ENCODE data around the gene MST1R.
"Not testable (repeated sequence)": the region's sequence is repeated elsewhere in the genome, so short reads cannot be mapped to it uniquely, and the experiment has no call there.

MST1R gene

GRCh38 chr3:49910409-49911123 lies 6.9 kb upstream of the MST1R start:
- DNase-seq = no peak

GRCh38 chr3:49908373-49909199 lies 4.9 kb upstream of the MST1R start:
- no peak for DNase-seq

DNA sequence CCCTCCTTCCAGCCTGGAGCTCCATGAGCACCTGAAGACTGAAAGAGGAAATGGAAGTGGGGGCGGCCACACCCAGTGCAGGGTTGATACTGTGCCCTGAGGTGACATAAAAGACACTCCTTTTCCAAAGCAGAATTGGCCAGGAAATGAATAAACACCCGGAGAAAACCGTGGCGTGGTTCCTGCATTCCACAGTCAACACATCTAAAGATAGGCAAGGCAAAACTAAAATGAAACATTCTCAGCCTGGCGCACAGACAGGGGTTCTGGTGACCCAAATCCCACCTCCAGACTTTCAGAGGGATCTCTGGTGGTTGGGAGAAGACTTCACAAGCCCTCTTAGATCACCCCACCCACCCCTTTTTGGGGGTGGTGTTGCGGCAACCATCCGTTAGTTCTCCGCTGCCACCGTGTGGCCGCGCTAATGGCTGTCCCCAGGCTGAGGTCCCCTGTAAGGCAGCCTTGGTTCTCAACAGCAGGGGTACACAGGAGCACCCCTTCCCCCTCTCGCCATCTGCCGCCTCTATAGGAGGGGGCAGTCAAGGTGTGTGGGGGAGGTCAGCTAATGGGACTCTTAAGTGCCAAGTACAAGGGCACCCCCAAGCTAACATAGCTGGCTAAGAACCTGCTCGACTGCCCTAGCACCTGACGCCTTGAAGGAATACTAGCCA lies 2.5 kb upstream of the MST1R start:
- peak; percentile 57 for DNase-seq

- not testable (repeated sequence) for DNase-seq
These were observed 775 bp upstream of the MST1R start for GRCh38 chr3:49904448-49904847.

- no peak for DNase-seq
These were observed 945 bp downstream of the MST1R start for GRCh38 chr3:49902511-49903345.

DNA sequence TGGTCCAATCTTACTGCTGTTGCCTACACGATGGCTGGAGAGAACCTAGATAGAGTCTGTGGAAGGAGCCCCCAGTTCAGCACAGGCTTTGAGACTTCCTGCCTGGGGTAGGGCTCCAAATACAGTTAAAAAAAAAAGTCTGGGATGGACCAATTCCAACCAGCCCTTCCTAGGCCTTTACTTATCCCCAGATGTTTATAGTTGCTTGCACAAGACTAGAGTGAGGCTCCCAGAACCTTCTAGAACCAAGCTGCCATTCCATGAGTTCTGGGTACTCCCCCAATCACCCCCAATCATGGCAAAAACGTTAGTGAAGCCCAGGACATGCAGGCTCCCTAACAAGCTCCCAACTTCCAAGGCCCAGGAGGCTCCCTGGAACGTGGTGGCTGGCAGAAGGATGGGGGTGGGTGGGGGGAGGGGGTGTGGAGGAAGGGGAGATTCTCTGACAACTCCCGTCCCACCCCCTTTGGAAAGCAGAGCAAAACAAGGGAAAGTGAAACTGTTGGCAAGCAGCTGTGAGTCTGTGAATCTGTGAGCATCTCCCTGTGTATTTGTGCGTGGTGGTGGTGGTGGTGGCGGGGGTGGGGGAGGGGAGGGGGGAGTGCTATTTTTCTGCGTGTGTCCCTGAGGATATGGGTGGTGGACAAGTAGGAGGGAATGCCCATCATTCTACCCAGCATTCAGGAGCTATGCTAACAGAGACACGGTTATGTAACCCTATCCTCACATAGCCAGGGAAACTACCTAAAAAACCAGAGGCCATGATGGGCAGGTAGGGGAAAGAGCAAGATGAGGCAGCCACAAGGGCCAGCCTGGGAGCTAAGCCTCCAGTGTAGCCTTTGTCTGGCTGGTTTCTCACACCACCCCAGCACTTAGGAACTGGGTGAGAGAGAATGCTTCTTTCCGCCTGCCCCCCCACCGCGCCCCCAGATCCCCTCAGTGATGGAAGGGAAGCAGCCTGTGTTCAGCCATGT lies 2.0 kb downstream of the MST1R start:
- DNase-seq = no peak

DNA sequence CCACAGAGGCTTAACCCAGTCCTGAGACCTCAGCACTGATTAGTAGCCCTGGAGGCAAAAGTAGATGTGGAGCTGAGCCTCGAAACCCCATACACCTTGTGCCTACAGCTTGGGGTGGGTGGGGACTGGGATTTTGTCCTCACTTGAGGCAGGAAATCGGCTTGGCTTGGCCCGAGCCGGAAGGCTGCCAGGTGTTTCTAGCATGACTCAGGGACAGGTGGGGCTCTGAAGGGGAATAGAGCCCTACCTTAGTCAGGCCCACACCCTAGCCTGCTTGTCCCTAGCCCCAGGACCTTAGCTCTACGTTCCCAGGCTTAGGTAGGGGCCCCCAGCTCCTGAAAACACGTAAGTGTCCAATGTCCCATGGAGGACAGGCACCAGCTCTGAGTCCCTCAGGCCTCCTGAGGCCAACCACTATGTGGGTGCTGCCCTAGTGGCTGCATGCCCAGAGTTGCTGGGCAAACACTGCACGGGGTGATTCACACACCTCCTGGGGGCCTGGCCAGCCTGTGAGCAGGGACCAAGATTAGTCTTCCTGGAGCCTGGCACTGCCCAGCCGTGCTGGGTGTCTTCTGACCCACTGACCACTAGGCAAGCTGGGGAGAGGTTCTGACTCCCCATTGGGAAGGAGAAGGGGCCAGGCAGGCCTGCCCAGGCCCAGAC lies 3.1 kb downstream of the MST1R start:
- peak; percentile 73 for DNase-seq

DNA sequence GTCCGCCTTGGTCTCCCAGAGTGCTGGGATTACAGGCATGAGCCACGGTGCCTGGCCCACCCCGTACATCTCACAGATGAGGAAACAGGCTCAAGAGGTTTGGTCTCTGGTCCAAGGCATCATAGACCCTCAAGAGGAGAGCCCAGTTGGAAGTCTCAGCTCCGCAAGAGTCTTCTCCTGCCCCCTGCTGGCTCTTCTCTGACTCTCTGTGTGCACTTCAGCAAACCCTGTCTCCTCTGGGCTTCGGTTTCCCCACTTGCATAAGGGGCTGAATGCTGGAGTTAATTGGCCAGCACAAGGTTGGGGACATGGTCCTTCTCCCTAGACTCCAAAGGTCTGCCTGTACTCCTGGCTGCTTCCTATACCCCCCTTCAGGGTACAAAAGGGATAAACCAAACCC lies 3.9 kb downstream of the MST1R start:
- peak; percentile 17 for DNase-seq

DNA sequence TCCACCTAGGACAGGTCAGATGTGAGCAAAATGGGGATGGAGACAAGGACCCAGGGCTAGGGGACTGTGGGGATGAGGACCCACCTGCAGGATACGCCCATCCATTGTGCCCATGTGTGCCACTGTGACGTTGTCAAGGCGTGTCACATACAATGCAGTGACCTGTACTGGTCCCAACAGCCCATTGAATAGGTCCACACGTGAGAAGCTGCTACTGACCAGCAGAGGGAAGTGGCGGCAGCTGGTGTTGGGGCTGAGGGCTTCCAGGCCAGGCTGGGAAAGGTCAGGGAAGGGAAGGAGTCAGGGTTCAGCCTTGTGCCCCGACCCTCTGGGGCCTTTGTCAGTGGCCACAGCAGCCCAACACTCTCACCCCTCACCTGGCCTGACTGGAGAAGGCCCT lies 4.7 kb downstream of the MST1R start:
- no peak for DNase-seq

DNA sequence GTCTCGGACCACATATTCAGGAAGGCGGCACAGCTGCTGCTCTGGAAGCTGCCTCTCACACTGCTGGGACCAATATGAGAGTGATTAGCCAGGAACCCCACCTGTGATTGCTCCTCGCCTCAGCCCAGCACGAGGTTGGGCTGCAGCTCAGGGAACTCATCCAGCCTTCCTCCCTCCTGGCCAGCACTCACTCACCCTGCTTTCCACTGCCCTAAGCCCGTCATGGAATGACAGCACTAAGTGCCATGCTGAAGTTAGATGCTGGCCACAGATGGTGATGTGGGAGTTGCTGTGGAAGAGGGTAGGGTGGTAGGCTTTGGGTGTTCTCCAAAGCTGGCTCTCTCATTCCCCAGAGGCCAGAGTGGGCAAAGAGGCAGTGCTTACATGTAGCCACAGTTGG lies 7.3 kb downstream of the MST1R start:
- no peak for DNase-seq

DNA sequence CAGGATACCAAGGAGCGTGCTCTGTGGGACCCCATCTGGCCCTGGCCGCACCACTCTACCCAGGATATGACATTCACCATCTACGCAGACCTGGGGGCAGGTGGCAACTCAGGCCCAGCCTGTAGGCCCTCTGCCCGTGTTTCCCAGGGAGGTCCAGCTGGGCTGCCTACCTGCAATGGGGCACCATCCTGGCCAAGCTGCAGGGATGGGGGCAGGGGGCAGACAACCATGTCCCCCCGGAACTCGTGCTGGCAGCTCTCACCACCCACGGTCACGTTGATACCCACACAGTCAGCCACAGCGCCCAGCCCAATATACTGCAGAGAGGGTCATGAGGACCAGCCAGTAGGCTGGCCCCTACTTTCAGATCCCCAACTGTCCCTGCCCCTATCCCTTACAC lies 7.9 kb downstream of the MST1R start:
- DNase-seq = no peak

GRCh38 chr3:49889296-49889695 lies 14.4 kb downstream of the MST1R start:
- DNase-seq = no peak

DNA sequence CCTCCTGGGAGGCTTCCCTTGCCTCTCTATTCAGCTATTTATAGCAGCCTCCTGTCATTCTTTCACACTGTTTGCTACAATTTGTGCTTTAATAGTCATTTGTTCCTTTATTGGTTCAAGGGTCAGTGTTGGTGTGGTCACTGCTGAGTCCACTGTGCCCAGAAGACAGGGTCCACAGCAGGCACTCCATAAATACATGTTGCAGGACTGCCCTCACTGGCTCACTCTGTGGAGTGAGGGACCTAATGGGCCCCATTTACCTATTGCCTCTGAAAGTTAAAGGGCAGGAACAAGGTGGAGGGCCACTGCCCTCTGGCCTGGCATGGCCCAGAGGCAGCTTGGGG lies 16.8 kb downstream of the MST1R start:
- no peak for DNase-seq

DNA sequence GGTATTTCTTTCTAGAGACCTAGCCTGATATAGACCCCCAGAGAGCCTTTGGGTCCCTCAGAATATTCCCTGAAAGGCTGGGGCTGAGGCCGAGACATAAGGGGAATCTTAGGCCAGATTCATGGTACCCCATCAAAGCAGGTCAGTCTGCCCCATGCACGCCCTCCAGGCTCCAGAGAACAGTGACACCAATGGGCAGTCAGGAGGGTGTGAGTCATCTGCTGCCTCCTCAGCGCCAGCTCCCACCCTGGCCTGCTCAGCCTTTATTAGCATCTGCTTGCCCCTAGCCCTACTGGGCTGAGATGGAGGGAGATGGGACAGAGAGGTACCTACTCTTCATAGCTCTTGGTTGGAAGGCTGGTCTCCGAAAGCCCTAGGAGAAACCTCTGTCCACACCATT lies 19.7 kb downstream of the MST1R start:
- peak; percentile 38 for DNase-seq

DNA sequence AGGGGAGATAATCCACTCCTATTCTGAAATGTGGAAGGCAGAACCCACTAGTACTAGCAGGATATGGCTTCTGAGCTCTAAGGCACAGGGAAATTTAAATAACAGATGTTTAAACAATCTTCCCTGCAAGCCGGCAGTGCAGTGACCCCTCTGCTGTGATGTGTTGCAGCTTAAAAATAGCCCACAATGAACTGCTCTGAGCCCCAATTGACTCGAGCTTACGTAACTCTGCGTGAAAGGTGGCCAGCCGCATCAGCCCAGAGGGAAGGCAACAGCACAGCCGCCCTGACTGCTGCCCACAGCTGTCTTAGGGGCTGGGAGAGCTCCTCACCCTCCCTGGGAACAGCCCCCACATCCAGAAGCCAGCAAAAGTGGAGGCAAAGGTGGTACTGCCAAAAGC lies 21.5 kb downstream of the MST1R start:
- DNase-seq = no peak

DNA sequence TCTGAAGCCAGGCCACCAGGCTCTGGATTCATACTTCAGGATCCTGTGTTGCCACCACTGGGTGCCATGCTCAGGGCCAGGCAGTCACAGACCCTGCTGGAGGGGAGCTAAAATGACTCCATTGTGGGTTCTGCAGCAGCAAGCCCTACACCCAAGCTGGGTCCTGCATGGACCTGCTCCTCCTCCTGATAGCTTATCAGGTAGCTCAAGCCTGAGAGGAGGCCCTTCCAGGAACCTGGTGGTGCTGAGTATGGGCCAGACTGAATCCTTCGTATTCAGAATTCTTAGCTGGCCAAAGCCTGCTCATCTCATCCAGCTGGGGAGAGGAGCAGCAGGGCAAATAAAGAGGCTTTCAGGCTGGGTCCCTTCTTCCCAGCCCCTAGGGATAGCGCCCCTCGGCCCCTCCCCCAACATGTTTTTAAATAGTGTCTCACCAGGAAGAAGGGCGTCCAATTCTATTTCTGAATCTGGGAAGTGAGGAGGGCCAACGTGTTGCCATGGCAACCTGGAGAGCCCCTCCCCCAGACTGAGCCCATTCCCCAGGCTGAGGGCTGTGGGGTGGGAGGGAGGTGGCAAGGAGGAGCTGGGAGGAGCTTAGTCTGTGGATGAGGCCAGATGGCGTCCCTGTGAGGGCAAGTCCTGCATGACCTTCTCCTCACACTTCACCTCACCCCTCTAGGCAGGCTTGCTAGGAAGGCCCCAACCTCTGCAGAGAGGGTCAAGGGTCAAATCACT lies 22.9 kb downstream of the MST1R start:
- no peak for DNase-seq

- no peak for DNase-seq
These were observed 24.0 kb downstream of the MST1R start for GRCh38 chr3:49879721-49880120.

DNA sequence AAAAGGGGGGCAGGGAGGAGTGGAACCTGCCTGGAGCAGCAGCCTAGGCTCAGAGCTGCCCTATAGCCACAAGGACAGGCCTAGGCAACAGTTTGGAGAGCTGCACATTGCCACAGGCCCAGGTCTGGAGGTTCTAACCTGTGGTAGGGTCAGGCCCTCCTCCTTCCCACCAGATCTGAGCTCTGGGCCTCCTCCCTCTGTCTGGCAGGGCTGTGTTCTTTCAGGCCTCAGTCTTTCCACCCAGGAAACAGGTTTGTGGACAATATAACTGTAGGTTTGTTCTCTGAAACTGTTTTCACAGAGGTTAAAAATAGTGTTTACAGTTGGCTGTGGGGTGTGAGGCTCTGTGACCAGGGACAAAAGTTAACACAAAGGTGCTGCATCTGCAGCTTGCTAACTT lies 25.0 kb downstream of the MST1R start:
- DNase-seq = no peak

GRCh38 chr3:49877716-49878115 lies 26.0 kb downstream of the MST1R start:
- no peak for DNase-seq

DNA sequence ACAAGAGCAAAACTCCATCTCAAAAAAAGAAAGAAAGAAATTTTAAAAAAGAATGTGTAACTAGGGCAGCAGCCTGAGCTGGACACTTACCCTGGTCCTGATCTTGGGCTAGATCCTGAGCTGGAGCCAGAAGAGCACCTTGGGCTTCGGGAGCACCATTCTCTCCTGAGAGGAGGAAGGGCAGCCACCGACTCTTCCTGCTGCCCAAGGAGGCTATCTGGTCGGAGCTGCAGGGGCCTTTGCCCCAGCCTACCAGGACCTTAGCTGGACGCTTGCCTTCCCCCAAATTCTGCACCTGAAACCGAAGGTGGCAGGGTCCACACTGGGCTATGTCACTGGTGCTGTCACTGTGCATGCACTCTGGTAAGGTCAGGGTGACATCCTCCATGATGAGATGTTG lies 27.1 kb downstream of the MST1R start:
- DNase-seq = no peak

GRCh38 chr3:49873623-49874022 lies 30.1 kb downstream of the MST1R start:
- DNase-seq = no peak

Data from EL (cell line).